Measurements from ENCODE around the gene RAB3IP.

RAB3IP gene

GRCh38 chr12:69738351-69739286 lies at the start of gene RAB3IP:
RAB3IP (plus strand) TSS chr12:69738860; CDS start chr12:69755409, 16,549 bp downstream.
- peak; percentile 85 to 95 for DNase-seq (ENCODE audit: low read depth in 1 of 2, low spot score in 1 of 2)

DNA sequence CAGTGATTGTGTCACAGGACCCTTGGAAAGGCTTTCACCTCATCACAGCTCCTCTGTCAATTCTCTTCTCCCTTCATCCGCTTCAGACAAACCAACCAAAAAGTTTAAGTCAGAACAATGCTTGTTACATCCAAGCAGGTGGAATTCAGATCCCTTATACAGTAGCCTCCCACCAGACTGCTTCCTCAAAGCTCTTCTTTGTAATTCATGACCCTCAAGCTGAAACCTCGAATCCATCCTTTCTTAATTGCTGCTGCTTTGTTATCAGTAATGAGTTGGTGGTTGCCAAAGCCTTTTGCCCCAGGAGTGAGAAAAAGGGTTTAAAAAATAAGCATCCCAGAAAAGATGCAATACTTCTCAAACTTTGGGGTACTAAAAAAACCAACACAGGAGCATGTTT lies 49.0 kb upstream of the RAB3IP start:
- no peak for DNase-seq (ENCODE audit: low read depth in 1 of 2, low spot score in 1 of 2)

DNA sequence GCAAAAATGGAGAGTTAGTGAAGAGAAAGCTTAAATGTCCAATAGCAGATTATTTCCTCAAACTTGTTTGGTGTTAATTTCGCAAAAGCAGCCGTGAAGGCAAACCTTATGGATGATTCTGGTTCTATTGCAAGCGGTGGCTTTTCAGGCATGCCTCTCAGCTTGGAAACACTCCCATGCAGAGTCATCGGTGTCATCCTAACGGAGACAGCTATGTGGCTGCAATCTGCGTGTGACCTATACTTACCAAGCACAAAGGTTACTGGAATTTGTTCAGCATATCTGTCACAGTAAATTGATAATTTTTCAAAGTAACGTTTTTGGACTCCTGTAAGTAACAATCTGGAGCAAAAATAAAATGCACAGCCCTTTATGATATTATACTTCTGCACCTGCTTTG lies 44.5 kb upstream of the RAB3IP start:
- DNase-seq (ENCODE audit: low read depth in 1 of 2, low spot score in 1 of 2), result no peak

DNA sequence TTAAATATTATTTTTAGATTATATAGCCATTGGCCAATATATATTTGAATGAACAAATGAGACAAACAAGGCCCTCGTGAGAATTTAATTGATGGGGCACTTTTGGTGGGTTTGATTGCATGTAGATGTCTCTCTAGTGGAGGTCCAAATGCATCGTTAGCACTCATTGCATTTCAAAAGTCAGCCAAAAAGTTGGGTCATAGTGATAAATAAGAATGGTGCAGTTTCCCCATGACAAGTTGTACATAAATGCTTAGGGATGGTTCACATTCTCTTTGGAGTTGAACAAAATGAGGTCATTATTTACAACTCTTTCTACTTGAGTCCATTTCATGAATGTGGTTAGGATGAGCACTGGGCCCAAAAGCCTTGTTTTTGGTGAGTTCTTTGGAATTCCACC lies 40.6 kb upstream of the RAB3IP start:
- DNase-seq (ENCODE audit: low read depth in 1 of 2, low spot score in 1 of 2), result no peak

DNA sequence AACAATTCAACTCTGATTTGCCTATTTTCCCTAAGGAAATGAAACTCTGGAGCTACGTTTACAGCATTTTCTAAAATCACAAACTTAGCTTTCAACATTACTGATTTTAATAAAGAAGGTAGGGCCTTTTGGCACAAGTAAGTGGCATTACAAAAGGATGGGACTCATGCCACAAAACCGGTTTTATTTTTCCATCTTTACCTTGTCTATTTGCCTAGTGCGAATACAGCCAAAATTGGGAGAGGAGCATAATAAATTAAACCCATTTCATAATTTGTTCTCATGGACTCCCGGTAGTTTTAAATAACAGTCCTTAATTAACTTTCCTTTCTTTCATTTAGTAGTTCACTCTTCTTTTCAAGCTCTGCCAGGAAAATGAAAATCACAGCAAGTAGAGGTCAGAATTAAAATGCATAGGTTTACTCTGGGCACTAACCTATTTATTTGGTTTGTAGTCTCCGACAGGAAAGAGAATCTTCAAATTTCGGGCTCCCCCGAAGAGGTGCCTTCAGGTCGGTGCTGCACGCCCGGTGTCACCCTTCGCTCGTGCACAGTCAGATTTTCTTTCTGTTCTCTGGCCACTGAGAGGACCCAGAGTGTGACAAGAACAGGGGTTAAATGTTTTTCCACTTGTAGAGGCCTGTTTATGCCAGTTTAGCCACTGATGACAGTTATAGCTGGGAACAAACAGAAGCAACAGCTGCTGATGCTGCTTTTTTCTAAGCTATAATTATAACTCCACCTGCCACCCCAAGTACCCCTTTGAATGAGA lies 39.7 kb upstream of the RAB3IP start, which contains the start of gene BEST3:
TSS of gene BEST3 (minus strand) at position 535 of the 772 bp plus-strand sequence. CDS start 1,505 bp downstream, outside the sequence.
- no peak for DNase-seq (ENCODE audit: low read depth in 1 of 2, low spot score in 1 of 2)

DNA sequence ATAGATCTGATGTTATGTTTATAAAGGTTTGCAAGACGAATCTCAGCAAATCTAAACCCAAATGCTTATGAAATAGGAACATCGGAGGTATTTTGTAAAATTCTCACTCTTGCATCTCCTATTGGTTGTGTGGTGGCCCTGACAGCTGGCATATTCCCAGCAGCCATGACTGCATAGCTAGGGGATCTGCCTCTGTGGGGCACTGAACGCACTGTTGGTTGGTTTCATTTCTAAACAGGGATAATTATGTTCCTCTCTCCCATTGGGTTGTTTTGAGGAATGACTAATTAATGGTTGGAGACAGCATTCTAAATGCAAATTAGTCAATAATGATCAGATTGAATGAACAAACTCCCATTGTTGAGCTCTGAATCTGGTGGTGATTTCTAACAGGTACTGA lies 36.8 kb upstream of the RAB3IP start:
- DNase-seq (ENCODE audit: low read depth in 1 of 2, low spot score in 1 of 2), result no peak

- DNase-seq (ENCODE audit: low read depth in 1 of 2, low spot score in 1 of 2), result no peak
Measured at GRCh38 chr12:69703146-69703642, 35.5 kb upstream of the RAB3IP start.

- no peak for DNase-seq (ENCODE audit: low read depth in 1 of 2, low spot score in 1 of 2)
Measured at GRCh38 chr12:69704357-69704756, 34.3 kb upstream of the RAB3IP start.

DNA sequence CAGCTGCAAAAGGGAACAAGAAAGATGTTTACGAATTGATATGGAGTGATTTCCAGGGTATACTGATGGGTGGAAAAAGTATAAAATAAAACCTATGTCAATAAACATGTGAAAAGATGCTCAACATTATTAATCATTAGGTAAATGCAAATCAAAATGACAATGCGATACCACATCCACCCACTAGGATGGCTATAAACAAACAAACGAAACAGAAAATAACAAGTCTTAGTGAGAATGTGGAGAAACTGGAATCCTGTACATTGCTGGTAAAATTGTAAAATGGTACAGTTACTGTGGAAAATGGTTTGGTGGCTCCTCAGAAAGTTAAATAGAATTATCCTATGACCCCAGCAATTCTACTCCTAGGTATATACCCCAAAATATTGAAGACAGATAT lies 30.0 kb upstream of the RAB3IP start:
- no peak for DNase-seq (ENCODE audit: low read depth in 1 of 2, low spot score in 1 of 2)

GRCh38 chr12:69712826-69713225 lies 25.8 kb upstream of the RAB3IP start:
- DNase-seq (ENCODE audit: low read depth in 1 of 2, low spot score in 1 of 2), result no peak

GRCh38 chr12:69714542-69714941 lies 24.1 kb upstream of the RAB3IP start:
- no peak for DNase-seq (ENCODE audit: low read depth in 1 of 2, low spot score in 1 of 2)

- no peak for DNase-seq (ENCODE audit: low read depth in 1 of 2, low spot score in 1 of 2)
Measured at GRCh38 chr12:69719336-69720316, 19.0 kb upstream of the RAB3IP start.

- no peak for DNase-seq (ENCODE audit: low read depth in 1 of 2, low spot score in 1 of 2)
Measured at GRCh38 chr12:69720750-69721149, 17.9 kb upstream of the RAB3IP start.

DNA sequence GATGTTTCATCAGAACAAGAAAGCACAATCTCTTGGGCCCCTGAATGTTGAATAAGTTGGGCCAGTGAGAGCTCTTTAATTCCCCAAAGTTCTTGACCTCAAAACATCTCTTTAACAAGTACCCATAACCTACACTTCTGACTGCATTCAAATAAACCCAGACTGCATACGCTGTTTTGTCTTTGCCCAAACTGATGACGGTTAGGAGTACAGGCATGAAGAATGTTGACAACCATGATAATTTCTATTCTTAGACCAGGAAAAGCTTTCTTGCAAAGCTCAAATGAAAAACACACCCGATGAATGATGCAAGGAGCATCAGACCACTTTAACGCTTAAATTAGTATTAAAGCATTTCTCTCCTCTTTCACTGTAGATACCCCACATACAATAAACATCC lies 11.7 kb upstream of the RAB3IP start:
- no peak for DNase-seq (ENCODE audit: low read depth in 1 of 2, low spot score in 1 of 2)

DNA sequence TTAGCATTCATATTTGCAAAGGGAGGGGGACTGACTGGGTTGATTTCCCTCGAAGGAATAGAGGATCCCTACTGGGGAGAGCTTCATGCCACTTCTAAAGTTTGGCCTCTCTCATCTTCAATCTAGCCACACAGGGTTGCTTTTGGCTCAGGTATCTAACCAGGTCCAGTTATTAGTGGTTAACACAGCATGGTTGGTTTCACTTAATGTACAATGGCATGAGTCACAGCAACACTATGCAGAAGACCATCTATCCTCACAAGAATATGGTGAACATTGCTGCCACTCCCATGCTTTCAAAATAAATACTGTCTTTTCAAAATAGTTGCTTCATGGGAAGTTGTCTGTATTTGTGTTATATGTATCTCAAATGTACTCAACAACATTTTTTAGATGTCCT lies 6.6 kb upstream of the RAB3IP start:
- no peak for DNase-seq (ENCODE audit: low read depth in 1 of 2, low spot score in 1 of 2)

DNA sequence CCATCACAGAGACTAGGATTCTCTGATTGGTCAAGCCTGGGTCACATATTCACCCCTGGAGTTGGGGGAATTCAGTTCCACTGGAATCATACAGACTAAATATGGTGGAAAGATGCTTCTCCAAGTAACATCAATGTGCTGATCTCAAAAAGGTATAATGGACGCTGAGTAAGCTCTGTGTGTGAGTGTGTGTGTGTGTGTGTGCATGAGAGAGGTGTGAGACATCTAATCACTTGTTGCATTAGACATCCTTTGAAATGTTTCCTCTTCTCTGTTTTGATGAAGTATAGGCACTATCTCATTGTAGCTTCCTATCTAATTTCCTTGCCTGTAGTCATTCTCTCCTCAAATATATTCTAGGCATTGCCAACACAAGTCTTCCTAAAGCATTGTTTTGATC lies 5.0 kb upstream of the RAB3IP start:
- no peak for DNase-seq (ENCODE audit: low read depth in 1 of 2, low spot score in 1 of 2)

- DNase-seq (ENCODE audit: low read depth in 1 of 2, low spot score in 1 of 2), result peak; percentile 22 to 32
Measured at GRCh38 chr12:69739287-69740191, 879 bp downstream of the RAB3IP start.

GRCh38 chr12:69744109-69744508 lies 5.4 kb downstream of the RAB3IP start:
- DNase-seq (ENCODE audit: low read depth in 1 of 2, low spot score in 1 of 2), result no peak

DNA sequence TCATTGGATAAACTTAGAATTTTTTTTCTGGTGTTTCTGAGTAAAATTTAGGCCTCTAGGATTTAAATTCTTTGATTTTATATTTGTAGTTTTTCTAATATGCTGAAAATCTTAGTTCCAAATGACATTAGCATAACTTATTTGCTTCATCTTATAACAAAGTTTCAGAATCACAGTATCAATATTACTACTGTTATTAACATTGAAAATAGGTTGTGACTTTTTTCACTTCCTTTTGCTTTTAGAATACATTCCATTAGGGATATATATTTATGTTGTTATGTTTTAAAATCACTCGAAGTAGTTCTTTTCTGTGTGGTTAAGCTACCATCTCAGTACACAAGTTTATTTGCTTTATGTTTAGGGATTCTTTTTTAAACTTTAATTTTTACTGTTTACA lies 12.8 kb downstream of the RAB3IP start:
- no peak for DNase-seq (ENCODE audit: low read depth in 1 of 2, low spot score in 1 of 2)

GRCh38 chr12:69755302-69755701 lies 16.6 kb downstream of the RAB3IP start:
- DNase-seq (ENCODE audit: low read depth in 1 of 2, low spot score in 1 of 2), result no peak
